ENCODE measurements around the gene EEF1AKMT3. TPM values are rescaled to one million over a fixed set of nuclear protein-coding genes. Genes with fewer than 3 reads are reported as not detected.

EEF1AKMT3 gene
- total and polyA plus RNA-seq, 2 experiments from 2014 or later, result 1.3 to 5.3 TPM

DNA sequence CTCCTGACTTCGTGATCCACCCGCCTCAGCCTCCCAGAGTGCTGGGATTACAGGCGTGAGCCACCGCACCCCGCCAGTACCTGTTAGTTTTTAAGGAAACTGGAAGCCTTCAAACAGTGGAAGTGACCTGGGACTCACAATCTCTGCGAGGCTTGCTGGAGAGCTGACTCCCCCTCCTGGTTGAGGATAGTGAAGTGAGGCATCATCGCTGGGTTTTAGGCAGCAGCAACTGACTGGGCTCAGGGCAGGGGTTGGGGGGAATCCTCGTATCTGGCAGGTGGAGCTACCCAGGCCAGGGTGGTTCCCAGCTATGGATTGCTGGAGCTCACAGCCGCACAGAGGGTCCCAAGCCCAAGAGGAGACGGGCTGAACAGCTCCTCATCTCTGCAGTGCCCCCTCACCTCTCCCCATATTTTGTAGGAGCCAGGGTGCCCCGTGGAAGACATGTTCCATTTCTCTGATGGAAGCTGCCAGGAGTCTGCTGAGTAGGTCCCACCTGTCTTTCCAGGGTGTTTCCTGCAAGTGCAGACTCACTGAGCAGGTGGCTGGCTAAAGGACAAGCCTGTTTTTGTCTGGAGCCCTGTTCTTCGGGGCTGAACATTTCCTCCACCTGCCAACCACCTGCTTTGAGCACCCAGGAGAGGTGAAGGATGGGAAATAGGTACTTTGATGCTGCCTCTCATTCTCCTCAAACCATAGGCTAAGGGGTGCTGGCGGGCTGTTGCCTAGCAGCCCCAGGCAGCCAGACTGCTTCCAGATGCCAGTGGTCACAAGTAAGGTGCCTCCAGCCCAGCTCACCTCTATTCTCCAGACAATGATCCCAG is 43.0 kb downstream of the EEF1AKMT3 start:
- Histone ChIP-seq H3K36me3 (ENCODE audit: insufficient read depth) (no peaks in the 10 kb centered on the region), H3K9me2 (ENCODE audit: insufficient read depth) (no peaks in the 10 kb centered on the region; the same call in 1 of the 2 replicates), H3K4me3 (no peak overlapping the region), H3K27me3 (ENCODE audit: insufficient read depth) (no peaks in the 10 kb centered on the region), H3K4me1 (ENCODE audit: insufficient read depth) (0 out of 2 replicates have a peak, but pooled peaks cover 5% of the 10 kb centered on the region), H4K20me1 (replicated peaks; ENCODE audit: insufficient read depth) (no peaks in the 10 kb centered on the region; the same call in 1 of the 2 replicates), H3F3A (replicated peaks; ENCODE audit: low read depth) (peaks cover 7% of the 10 kb centered on the region; the same call in 1 of the 2 replicates), H3K27ac (ENCODE audit: low read depth) (0 out of 2 replicates have a peak overlapping the region, but pooled peaks have one; percentile 15), H3K4me2 (peak overlapping the region; percentile 55; the same call in 1 of the 2 replicates), H2AFZ (0 out of 2 replicates have a peak overlapping the region, but pooled peaks have one; percentile 4), H3K79me2 (replicated peaks; ENCODE audit: insufficient read depth) (no peaks in the 10 kb centered on the region)
- TF ChIP-seq, protein P1, sequence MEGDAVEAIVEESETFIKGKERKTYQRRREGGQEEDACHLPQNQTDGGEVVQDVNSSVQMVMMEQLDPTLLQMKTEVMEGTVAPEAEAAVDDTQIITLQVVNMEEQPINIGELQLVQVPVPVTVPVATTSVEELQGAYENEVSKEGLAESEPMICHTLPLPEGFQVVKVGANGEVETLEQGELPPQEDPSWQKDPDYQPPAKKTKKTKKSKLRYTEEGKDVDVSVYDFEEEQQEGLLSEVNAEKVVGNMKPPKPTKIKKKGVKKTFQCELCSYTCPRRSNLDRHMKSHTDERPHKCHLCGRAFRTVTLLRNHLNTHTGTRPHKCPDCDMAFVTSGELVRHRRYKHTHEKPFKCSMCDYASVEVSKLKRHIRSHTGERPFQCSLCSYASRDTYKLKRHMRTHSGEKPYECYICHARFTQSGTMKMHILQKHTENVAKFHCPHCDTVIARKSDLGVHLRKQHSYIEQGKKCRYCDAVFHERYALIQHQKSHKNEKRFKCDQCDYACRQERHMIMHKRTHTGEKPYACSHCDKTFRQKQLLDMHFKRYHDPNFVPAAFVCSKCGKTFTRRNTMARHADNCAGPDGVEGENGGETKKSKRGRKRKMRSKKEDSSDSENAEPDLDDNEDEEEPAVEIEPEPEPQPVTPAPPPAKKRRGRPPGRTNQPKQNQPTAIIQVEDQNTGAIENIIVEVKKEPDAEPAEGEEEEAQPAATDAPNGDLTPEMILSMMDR (conservative IDR thresholded peaks at IDR 0.05; ENCODE audit: low read depth in 2 of 2), result peak; percentile 37 to 83
- TF ChIP-seq CREB1 (CRISPR knock-in tag; IDR thresholded peaks at IDR 0.05; ENCODE audit: low read depth), result 0 out of 2 replicates have a peak, but pooled peaks have one; percentile 11
- TF ChIP-seq EZH2phosphoT487 (IDR thresholded peaks at IDR 0.05; ENCODE audit: unreplicated experiment), result no peak
- peaks cover 11% of the 10 kb centered on the region for H3K4me1 Mint-ChIP-seq
- H3K27ac Mint-ChIP-seq, result no peak overlapping the region
- H3K9me3 Mint-ChIP-seq, result no peaks in the 10 kb centered on the region
- H3K36me3 Mint-ChIP-seq (ENCODE audit: low read depth), result peaks cover 6% of the 10 kb centered on the region; the same call in 1 of the 3 replicates
- ATAC-seq (peak; percentile 93), DNase-seq (ENCODE audit: low spot score) (peak; percentile 90)
- peaks cover 17% of the 10 kb centered on the region for H3K27me3 Mint-ChIP-seq (ENCODE audit: insufficient read depth, low read depth, poor library complexity)
- peak overlapping the region; percentile 49; the same call in 2 of the 3 replicates for H3K4me3 Mint-ChIP-seq

DNA sequence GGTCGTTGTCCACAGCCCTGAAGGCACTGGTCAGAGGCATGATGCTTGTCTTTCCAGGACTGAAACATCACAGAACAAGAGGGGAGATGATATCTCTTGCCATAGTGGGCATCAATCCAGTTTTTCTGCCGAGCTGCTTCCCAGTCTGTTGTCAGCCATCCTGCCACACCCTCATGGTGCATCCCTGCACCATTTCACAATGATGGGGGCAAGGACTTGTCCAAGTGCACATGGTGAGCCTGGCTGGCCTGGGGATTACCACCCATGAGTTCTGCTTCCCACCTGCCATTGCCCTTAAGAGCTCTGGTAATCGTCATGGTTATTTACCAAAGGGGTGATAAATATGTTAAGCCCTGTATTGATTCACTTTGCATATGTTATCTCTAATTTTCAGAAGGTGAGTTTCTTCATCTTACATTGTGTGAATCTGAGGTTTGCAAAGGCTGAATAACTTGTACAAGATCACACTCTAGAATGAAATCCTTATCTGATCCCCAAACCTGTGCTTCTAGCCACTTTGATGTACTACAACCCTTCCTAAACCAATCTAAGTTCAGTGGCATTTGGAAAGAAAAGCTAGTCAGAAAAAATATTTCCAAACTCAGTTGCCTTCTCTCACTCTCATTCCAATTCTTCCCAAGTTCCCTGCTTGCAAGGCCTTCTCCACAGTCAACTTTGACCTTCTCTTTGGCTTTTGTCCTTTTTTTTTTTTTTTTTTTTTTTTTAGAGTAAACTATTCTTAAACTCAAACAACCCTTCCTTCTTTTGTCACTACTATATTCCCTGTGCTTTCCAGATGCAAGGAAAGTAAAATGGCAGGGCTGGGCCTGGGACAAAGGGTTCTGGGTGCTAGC is 43.8 kb downstream of the EEF1AKMT3 start:
- H3K9me2 ChIP-seq (ENCODE audit: insufficient read depth), result no peaks in the 10 kb centered on the region; the same call in 1 of the 2 replicates
- H3K27me3 Mint-ChIP-seq (ENCODE audit: insufficient read depth, low read depth, poor library complexity), result peaks cover 17% of the 10 kb centered on the region
- peaks cover 7% of the 10 kb centered on the region; the same call in 1 of the 2 replicates for H3F3A ChIP-seq (replicated peaks; ENCODE audit: low read depth)
- H3K4me2 ChIP-seq, result no peak overlapping the region
- peaks cover 12% of the 10 kb centered on the region; the same call in 1 of the 3 replicates for H3K36me3 Mint-ChIP-seq (ENCODE audit: low read depth)
- no peak for DNase-seq (ENCODE audit: low spot score)
- no peaks in the 10 kb centered on the region for H3K9me3 Mint-ChIP-seq
- H4K20me1 ChIP-seq (replicated peaks; ENCODE audit: insufficient read depth), result no peaks in the 10 kb centered on the region; the same call in 1 of the 2 replicates
- H2AFZ ChIP-seq, result no peak overlapping the region
- no peak for ATAC-seq
- H3K36me3 ChIP-seq (ENCODE audit: insufficient read depth), result no peaks in the 10 kb centered on the region
- no peaks in the 10 kb centered on the region for H3K79me2 ChIP-seq (replicated peaks; ENCODE audit: insufficient read depth)
- H3K27ac ChIP-seq (ENCODE audit: low read depth), result no peak overlapping the region
- peaks cover 11% of the 10 kb centered on the region for H3K4me1 Mint-ChIP-seq
- H3K4me3 ChIP-seq, result no peak overlapping the region
- H3K27ac Mint-ChIP-seq, result no peak overlapping the region
- no peak overlapping the region for H3K4me3 Mint-ChIP-seq
- H3K4me1 ChIP-seq (ENCODE audit: insufficient read depth), result 0 out of 2 replicates have a peak, but pooled peaks cover 5% of the 10 kb centered on the region
- H3K27me3 ChIP-seq (ENCODE audit: insufficient read depth), result no peaks in the 10 kb centered on the region
- TF ChIP-seq POLR2AphosphoS5 (IDR thresholded peaks at IDR 0.05; ENCODE audit: low read depth), result no peak
- no peak for TF ChIP-seq STAT1 (IDR thresholded peaks at IDR 0.05; ENCODE audit: unreplicated experiment)
- TF ChIP-seq CREB1 (CRISPR knock-in tag; IDR thresholded peaks at IDR 0.05; ENCODE audit: low read depth), result no peak
- no peak for TF ChIP-seq EZH2 (IDR thresholded peaks at IDR 0.05; ENCODE audit: low read depth, unreplicated experiment)
- no peak for TF ChIP-seq ZNF331 (CRISPR knock-in tag; IDR thresholded peaks at IDR 0.05; ENCODE audit: low read depth)
- no peak for TF ChIP-seq NANOG (IDR thresholded peaks at IDR 0.05; ENCODE audit: borderline replicate concordance)
- TF ChIP-seq EZH2phosphoT487 (IDR thresholded peaks at IDR 0.05; ENCODE audit: unreplicated experiment), result no peak
- TF ChIP-seq JUNB (IDR thresholded peaks at IDR 0.05; ENCODE audit: unreplicated experiment), result no peak
- TF ChIP-seq, protein P2, sequence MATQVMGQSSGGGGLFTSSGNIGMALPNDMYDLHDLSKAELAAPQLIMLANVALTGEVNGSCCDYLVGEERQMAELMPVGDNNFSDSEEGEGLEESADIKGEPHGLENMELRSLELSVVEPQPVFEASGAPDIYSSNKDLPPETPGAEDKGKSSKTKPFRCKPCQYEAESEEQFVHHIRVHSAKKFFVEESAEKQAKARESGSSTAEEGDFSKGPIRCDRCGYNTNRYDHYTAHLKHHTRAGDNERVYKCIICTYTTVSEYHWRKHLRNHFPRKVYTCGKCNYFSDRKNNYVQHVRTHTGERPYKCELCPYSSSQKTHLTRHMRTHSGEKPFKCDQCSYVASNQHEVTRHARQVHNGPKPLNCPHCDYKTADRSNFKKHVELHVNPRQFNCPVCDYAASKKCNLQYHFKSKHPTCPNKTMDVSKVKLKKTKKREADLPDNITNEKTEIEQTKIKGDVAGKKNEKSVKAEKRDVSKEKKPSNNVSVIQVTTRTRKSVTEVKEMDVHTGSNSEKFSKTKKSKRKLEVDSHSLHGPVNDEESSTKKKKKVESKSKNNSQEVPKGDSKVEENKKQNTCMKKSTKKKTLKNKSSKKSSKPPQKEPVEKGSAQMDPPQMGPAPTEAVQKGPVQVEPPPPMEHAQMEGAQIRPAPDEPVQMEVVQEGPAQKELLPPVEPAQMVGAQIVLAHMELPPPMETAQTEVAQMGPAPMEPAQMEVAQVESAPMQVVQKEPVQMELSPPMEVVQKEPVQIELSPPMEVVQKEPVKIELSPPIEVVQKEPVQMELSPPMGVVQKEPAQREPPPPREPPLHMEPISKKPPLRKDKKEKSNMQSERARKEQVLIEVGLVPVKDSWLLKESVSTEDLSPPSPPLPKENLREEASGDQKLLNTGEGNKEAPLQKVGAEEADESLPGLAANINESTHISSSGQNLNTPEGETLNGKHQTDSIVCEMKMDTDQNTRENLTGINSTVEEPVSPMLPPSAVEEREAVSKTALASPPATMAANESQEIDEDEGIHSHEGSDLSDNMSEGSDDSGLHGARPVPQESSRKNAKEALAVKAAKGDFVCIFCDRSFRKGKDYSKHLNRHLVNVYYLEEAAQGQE (IDR thresholded peaks at IDR 0.05; ENCODE audit: unreplicated experiment), result no peak
- TF ChIP-seq, protein P3, sequence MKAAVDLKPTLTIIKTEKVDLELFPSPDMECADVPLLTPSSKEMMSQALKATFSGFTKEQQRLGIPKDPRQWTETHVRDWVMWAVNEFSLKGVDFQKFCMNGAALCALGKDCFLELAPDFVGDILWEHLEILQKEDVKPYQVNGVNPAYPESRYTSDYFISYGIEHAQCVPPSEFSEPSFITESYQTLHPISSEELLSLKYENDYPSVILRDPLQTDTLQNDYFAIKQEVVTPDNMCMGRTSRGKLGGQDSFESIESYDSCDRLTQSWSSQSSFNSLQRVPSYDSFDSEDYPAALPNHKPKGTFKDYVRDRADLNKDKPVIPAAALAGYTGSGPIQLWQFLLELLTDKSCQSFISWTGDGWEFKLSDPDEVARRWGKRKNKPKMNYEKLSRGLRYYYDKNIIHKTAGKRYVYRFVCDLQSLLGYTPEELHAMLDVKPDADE (IDR thresholded peaks at IDR 0.05), result no peak
- TF ChIP-seq, protein P1 (conservative IDR thresholded peaks at IDR 0.05; ENCODE audit: low read depth in 2 of 2), result no peak
